ENCODE data around the gene RANBP3. TPM values are rescaled to one million over a fixed set of nuclear protein-coding genes. Genes with fewer than 3 reads are reported as not detected.

RANBP3 gene
- total RNA-seq, 4 donors from 2014 or later, result 43.8 to 60.1 (median 45.9) TPM

DNA sequence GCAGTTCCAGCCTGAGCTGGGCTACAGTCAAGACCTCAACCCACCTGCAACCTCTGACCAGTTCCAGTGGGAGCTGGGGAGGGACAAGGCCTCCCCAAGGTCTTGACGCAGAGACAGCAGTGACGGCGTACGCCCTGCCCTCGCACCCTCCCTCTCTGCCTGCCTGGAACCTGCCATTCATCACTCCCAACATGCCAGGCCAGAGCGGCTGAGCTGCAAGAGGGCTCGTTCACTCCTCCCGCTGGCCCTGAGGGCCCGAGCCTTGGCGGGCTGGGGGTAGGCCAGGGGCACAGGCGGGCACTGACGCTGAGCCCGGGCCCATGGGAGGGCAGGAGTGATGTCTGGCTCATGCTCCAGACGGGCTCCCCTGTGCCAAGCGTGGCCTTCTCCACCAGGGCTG, 82.5 kb downstream of the RANBP3 start:
- TF ChIP-seq CTCF (IDR thresholded peaks at IDR 0.05), result no peak
- DNase-seq (ENCODE audit: low spot score), result no peak
- ATAC-seq (ENCODE audit: low FRiP score), result no peak

- ATAC-seq (ENCODE audit: low FRiP score), result no peak
- no peak for TF ChIP-seq CTCF (IDR thresholded peaks at IDR 0.05)
- no peak for DNase-seq (ENCODE audit: low spot score)
Measured at GRCh38 chr19:5894704-5895349, 83.1 kb downstream of the RANBP3 start.

DNA sequence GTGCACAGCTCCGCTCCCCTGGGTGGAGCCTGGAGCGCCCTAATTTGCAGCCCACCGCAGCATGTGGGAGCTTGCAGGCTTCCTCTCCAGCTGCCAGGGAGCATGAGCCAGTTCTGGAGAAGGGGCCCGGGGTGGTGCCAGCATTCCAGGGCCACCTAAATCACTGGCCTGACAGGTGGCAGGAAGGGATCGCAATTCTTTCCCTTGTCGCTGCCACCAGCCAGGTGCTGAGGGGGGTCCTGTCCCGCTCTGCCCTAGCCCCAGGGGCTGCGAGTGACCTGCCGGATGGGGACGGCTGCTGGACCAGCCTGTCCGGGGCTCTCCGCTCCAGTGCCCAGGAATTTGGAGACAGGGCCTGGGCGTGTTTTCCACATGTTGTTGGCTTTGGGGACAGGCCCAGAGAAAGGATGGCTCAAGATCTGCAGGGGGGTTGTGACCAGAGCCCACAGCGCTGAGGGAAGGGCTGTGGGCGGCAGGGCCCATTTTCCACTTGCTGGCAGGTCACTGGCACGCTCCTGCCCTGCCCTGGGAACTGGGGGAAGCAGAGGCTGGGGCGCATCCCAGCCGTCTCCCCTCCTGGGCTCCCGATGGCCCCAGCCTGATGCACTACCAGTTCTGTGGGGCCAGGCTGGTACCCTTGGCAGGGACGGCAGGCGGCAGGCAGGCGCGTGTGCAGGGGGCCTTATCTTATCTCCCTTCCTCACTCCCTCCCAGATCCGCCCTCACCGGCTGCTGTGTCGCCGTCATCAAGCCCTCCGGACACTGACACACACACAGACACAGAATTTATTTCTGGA, 83.8 kb downstream of the RANBP3 start:
- no peak for TF ChIP-seq CTCF (IDR thresholded peaks at IDR 0.05)
- no peak for DNase-seq (ENCODE audit: low spot score)
- ATAC-seq (ENCODE audit: low FRiP score), result no peak

- no peak for TF ChIP-seq CTCF (IDR thresholded peaks at IDR 0.05)
- no peak for ATAC-seq (ENCODE audit: low FRiP score)
- no peak for DNase-seq (ENCODE audit: low spot score)
Measured at GRCh38 chr19:5893296-5893903, 84.5 kb downstream of the RANBP3 start.

- DNase-seq (ENCODE audit: low spot score), result no peak
- no peak for ATAC-seq (ENCODE audit: low FRiP score)
Measured at GRCh38 chr19:5892772-5893275, 85.1 kb downstream of the RANBP3 start.

More at GRCh38 chr19:5892772-5893275, 85.1 kb downstream of the RANBP3 start:
- TF ChIP-seq CTCF (IDR thresholded peaks at IDR 0.05), result no peak
